ENCODE data around the gene LAIR1. TPM values are rescaled to one million over a fixed set of nuclear protein-coding genes. Genes with fewer than 3 reads are reported as not detected.

Gene LAIR1
- total RNA-seq, 4 donors from 2014 or later, result 0.57 to 11.4 (median 6.1) TPM

DNA sequence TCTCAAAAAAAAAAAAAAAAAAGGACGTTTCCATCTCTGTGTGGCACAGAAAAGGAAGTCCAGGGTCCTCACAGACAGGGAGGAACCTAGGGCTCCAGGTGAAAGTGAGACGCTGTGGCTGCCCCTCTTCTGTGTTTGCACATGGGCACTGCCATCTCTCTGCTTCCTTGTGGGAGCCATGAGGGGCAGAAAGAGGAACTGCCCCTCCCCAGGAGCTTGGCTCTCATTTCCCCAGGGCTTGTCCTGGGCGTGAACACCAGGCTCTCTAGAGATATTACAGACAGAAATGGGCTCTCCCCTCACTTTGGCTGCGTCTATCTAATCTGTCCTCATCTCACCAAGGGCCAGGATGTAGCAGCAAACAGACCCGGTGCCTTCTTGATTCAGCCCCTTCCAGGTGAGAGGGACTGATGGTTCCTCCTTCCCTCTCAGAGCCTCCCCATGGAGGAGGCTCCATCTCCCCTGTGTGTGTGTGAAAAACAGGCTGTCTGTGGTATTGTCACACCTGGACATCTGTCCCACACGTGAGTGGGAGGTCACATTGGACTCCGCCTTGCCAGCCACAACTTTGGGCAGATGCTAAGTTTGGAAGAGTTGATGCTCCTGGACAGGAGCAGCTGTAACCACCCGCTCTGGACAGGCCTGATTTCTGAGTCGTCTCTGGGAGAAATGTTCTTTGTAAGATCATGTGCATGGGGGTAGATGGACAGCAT is 24.9 kb downstream of the LAIR1 start:
- H3K27ac ChIP-seq, result no peak overlapping the region
- no peaks in the 10 kb centered on the region for H3K4me1 ChIP-seq
- no peak for DNase-seq
- peaks cover 0 to 21% (median 0%) of the 10 kb centered on the region in 4 donors for H3K27me3 ChIP-seq
- 39 to 58% methylated on average over 7 to 9 of the region's 9 CpGs for WGBS, 2 donors
- TF ChIP-seq, protein P1, sequence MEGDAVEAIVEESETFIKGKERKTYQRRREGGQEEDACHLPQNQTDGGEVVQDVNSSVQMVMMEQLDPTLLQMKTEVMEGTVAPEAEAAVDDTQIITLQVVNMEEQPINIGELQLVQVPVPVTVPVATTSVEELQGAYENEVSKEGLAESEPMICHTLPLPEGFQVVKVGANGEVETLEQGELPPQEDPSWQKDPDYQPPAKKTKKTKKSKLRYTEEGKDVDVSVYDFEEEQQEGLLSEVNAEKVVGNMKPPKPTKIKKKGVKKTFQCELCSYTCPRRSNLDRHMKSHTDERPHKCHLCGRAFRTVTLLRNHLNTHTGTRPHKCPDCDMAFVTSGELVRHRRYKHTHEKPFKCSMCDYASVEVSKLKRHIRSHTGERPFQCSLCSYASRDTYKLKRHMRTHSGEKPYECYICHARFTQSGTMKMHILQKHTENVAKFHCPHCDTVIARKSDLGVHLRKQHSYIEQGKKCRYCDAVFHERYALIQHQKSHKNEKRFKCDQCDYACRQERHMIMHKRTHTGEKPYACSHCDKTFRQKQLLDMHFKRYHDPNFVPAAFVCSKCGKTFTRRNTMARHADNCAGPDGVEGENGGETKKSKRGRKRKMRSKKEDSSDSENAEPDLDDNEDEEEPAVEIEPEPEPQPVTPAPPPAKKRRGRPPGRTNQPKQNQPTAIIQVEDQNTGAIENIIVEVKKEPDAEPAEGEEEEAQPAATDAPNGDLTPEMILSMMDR (IDR thresholded peaks at IDR 0.05), result no peak
- no peak for TF ChIP-seq POLR2A (IDR thresholded peaks at IDR 0.05)
- H3K4me3 ChIP-seq, result no peak overlapping the region
- intact Hi-C loops (cut with DNase I), result no loop called here
- no peaks in the 10 kb centered on the region for H3K9me3 ChIP-seq
- no peaks in the 10 kb centered on the region for H3K36me3 ChIP-seq

DNA sequence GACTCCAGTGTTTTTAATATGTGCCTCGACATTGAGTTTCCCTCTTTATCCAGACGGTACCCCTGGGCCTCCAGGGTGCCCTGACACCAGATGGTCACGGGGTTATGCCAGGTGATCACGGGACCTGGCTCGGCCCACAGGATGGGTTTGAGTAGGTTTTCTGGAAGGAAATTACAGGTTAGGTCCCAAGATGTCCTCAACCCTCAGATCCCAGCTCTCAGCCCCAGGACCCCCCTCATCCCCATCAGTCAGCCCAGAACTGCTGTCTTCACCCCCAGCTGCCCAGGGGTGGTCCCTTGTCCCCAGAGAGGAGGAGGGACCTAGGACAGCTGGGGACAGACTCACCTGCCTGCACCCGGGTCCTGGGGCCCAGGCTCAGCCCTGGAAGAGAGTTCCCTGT is 26.2 kb downstream of the LAIR1 start:
- Histone ChIP-seq H3K4me1 (no peaks in the 10 kb centered on the region), H3K4me3 (no peak overlapping the region), H3K36me3 (no peaks in the 10 kb centered on the region), H3K27me3 (peaks cover 0 to 23% (median 0%) of the 10 kb centered on the region in 4 donors), H3K9me3 (no peaks in the 10 kb centered on the region), H3K27ac (no peak overlapping the region)
- DNase-seq, result no peak
- TF ChIP-seq, protein P1 (IDR thresholded peaks at IDR 0.05), result no peak
- no peak for TF ChIP-seq POLR2A (IDR thresholded peaks at IDR 0.05)
- intact Hi-C loops (cut with DNase I), result no loop called here
- WGBS, 2 donors, result 78 to 86% methylated on average over 3 to 5 of the region's 6 CpGs

DNA sequence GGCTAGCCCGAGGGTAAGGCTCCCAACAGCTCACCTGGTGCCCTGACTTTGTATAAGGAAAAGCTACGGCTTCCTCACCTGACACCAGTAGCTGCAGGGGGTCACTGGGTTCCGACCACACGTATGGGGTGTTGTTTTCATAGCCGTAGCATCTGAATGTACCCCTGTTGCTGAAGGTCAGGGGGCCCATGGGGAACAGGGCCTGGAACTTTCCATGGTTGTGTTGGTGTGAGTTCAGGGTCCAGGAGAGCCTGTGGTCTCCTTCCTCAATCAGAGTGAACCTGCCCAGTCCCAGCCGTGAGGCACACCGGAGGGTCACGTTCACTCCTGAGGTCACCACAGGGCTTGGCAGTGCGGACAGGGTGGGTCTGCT is 26.9 kb downstream of the LAIR1 start:
- H3K9me3 ChIP-seq, result no peaks in the 10 kb centered on the region
- H3K27ac ChIP-seq, result no peak overlapping the region
- no peak for DNase-seq
- no peaks in the 10 kb centered on the region for H3K4me1 ChIP-seq
- 27 to 78% methylated on average over 3 to 4 of the region's 9 CpGs for WGBS, 2 donors
- H3K27me3 ChIP-seq, result peaks cover 0 to 24% (median 0%) of the 10 kb centered on the region in 4 donors
- no peaks in the 10 kb centered on the region for H3K36me3 ChIP-seq
- TF ChIP-seq, protein P1 (IDR thresholded peaks at IDR 0.05), result no peak
- TF ChIP-seq POLR2A (IDR thresholded peaks at IDR 0.05), result no peak
- intact Hi-C loops (cut with DNase I), result no loop called here
- H3K4me3 ChIP-seq, result no peak overlapping the region

DNA sequence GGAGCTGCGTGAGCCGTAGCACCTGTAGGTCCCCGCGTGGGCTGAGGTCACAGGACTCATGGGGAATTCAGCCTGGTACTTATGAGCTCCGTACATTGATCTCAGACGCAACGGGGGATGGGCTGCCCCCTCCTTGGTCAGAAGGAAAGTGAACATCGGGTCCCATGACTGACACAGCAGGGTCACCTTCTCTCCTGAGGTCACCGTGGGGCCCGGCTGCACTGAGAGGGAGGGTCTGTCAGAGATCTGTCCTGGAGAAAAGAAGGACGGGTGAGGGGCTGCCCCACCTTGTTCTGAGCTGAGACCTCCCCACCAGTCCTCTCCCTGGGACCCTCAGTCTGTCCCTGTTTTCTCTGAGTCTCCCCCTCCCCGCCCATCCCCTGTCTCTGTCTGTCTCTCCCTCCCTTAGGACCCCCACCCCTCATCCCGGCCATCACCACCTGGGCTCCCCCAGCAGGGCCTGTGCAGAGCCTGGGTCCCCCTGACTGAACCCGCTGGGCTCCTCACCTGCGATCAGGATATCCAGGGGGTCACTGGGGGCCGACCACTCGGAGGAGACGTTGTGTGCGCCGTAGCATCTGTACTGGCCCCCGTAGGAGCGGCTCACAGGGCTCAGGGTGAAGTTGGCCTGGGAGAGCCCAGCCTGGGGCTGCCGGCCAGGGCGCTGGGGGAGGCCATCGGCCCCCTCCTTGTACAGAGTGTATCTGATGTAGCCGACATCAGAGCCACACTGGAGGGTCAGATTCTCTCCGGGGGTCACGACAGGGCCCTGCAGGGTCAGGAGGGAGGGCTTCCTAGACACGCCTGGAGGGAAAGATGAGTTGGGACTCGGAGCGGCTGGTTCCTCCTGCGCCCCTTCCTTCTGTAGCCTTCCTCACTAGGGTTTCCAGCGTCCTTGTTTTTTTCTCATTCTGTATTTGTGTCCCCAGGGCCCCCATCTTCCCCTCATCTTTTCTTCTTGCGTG is 27.6 kb downstream of the LAIR1 start:
- no peak for DNase-seq
- 43 to 57% methylated on average over 13 to 16 of the region's 34 CpGs for WGBS, 2 donors
- intact Hi-C loops (cut with DNase I), result no loop called here

More for the DNA sequence above, 27.6 kb downstream of the LAIR1 start:
- Histone ChIP-seq H3K4me3 (no peak overlapping the region), H3K9me3 (no peaks in the 10 kb centered on the region), H3K36me3 (no peaks in the 10 kb centered on the region), H3K4me1 (no peaks in the 10 kb centered on the region), H3K27ac (no peak overlapping the region), H3K27me3 (peaks cover 0 to 28% (median 0%) of the 10 kb centered on the region in 4 donors)
- TF ChIP-seq, protein P1 (IDR thresholded peaks at IDR 0.05), result no peak
- TF ChIP-seq POLR2A (IDR thresholded peaks at IDR 0.05), result no peak
